ENCODE measurements around the gene ECHDC1.

Gene ECHDC1

DNA sequence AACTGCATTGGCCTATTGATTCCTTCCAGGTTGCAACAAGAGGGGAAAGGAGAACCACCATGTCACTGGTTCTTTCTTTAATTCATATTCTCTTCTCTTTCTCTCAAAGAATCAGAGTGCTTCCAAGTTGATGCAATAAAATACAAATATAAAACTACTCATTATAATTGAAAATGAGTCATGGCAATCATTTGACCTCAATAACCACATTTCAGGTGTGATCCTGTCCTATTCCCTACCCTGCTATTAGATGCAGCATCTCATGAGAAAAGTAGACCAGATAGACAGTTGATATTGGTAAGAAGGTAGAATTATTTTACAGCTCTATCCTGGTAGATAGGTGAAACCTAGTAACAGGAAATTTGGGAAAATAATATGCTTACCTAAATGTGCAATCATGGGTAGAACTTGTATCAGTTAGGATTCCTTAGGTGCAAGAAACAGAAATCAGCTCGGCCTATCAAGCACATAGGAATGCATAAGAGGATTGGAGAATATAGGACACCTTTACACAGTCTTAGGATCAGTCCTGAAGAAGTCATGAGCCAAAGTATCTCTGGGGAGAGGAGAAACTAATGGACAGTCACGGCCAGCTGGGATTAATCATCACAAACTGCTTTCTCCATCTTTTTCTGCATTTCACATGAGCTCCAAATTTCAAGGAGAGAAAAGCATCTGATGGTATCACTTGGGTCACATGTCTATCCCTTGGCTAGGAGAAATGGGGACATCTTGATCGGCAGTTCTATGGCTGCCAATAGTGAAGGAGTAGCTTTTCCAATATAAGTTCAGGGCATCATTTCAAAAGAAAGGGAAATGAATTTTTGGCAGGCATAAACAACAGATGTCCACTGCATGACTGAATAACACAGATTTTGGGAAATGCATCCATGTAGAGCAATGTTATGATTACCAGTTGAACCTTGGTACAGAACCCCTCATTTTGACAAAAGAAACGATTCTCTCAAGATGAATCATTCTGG lies 96.0 kb downstream of the ECHDC1 start:
- FAIRE-seq (no peak), DNase-seq (ENCODE audit: insufficient read length, low spot score) (no peak)
- TF ChIP-seq POLR2AphosphoS5 (IDR thresholded peaks at IDR 0.05; ENCODE audit: low read depth, low read length): no peak
- no peak for TF ChIP-seq PAX5 (IDR thresholded peaks at IDR 0.05; ENCODE audit: insufficient read depth, low read length, severe bottlenecking)
- TF ChIP-seq POU2F2 (IDR thresholded peaks at IDR 0.05; ENCODE audit: low read depth, low read length): no peak
- TF ChIP-seq TAF1 (IDR thresholded peaks at IDR 0.05; ENCODE audit: low read depth, low read length): no peak
- TF ChIP-seq POLR2A (IDR thresholded peaks at IDR 0.05; ENCODE audit: low read depth, low read length): no peak
- no peak for TF ChIP-seq SPI1 (IDR thresholded peaks at IDR 0.05; ENCODE audit: low read depth, low read length)

DNA sequence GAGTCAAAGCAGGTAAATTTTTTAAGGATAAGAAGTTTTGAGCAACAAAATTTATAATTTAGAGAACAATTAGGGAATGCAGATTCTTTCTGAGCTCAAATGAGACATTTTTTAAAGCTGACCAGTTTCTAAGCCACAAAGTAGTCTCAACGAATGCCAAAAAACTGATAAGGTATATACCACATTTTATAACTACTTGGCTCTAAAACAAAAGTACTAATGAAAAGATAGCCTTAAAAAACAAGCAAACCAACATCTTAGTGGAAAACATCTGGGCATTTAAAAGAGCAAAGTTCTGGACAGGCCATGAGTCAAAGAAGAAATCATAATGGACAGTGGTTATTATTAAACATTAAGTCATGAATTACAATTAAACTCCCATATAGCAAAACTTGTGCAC lies 99.9 kb downstream of the ECHDC1 start:
- TF ChIP-seq PAX5 (IDR thresholded peaks at IDR 0.05; ENCODE audit: insufficient read depth, low read length, severe bottlenecking): no peak
- TF ChIP-seq POLR2AphosphoS5 (IDR thresholded peaks at IDR 0.05; ENCODE audit: low read depth, low read length): no peak
- TF ChIP-seq POU2F2 (IDR thresholded peaks at IDR 0.05; ENCODE audit: low read depth, low read length): no peak
- no peak for TF ChIP-seq TAF1 (IDR thresholded peaks at IDR 0.05; ENCODE audit: low read depth, low read length)
- TF ChIP-seq POLR2A (IDR thresholded peaks at IDR 0.05; ENCODE audit: low read depth, low read length): no peak
- no peak for TF ChIP-seq SPI1 (IDR thresholded peaks at IDR 0.05; ENCODE audit: low read depth, low read length)
- FAIRE-seq (no peak), DNase-seq (ENCODE audit: insufficient read length, low spot score) (no peak)

All from GM12891 (cell line).